ENCODE data around the gene PDIA4.

The PDIA4 gene

GRCh38 chr7:149053384-149053783, 25.1 kb upstream of the PDIA4 start:
- TF ChIP-seq CTCF (IDR thresholded peaks at IDR 0.05; ENCODE audit: low read length) (no peak), EZH2 (IDR thresholded peaks at IDR 0.05; ENCODE audit: borderline replicate concordance, low read length) (no peak)
- Histone ChIP-seq H3K9me2 (ENCODE audit: low read depth, low read length) (no peaks in the 10 kb centered on the region), H4K20me1 (ENCODE audit: insufficient read depth, low read length) (no peaks in the 10 kb centered on the region), H3K27me3 (ENCODE audit: insufficient read depth, low read length) (no peaks in the 10 kb centered on the region; the same call in 1 of the 2 replicates), H3K4me1 (ENCODE audit: insufficient read depth, low read length, severe bottlenecking) (no peaks in the 10 kb centered on the region), H2AFZ (ENCODE audit: low read length) (no peak overlapping the region), H3K9ac (ENCODE audit: low read length) (no peak overlapping the region), H3K4me3 (ENCODE audit: low read depth, low read length, poor library complexity, severe bottlenecking) (no peak overlapping the region), H3F3A (ENCODE audit: insufficient read depth, low read length) (no peaks in the 10 kb centered on the region), H3K9me3 (ENCODE audit: low read length) (no peaks in the 10 kb centered on the region), H3K36me3 (ENCODE audit: insufficient read depth, low read length) (no peaks in the 10 kb centered on the region), H3K27ac (ENCODE audit: low read depth, low read length, poor library complexity, severe bottlenecking) (no peak overlapping the region), H3K79me2 (ENCODE audit: insufficient read depth, low read length) (no peaks in the 10 kb centered on the region), H3K4me2 (ENCODE audit: low read length) (no peak overlapping the region)

- no peak for TF ChIP-seq EZH2 (IDR thresholded peaks at IDR 0.05; ENCODE audit: borderline replicate concordance, low read length)
- no peak for TF ChIP-seq CTCF (IDR thresholded peaks at IDR 0.05; ENCODE audit: low read length)
- Histone ChIP-seq H3K4me3 (ENCODE audit: low read depth, low read length, poor library complexity, severe bottlenecking) (no peak overlapping the region), H3K27me3 (ENCODE audit: insufficient read depth, low read length) (no peaks in the 10 kb centered on the region; the same call in 1 of the 2 replicates), H3K4me2 (ENCODE audit: low read length) (no peak overlapping the region), H3F3A (ENCODE audit: insufficient read depth, low read length) (no peaks in the 10 kb centered on the region), H3K9ac (ENCODE audit: low read length) (no peak overlapping the region), H4K20me1 (ENCODE audit: insufficient read depth, low read length) (no peaks in the 10 kb centered on the region), H2AFZ (ENCODE audit: low read length) (no peak overlapping the region), H3K79me2 (ENCODE audit: insufficient read depth, low read length) (no peaks in the 10 kb centered on the region), H3K27ac (ENCODE audit: low read depth, low read length, poor library complexity, severe bottlenecking) (no peak overlapping the region), H3K36me3 (ENCODE audit: insufficient read depth, low read length) (no peaks in the 10 kb centered on the region), H3K4me1 (ENCODE audit: insufficient read depth, low read length, severe bottlenecking) (no peaks in the 10 kb centered on the region), H3K9me2 (ENCODE audit: low read depth, low read length) (no peaks in the 10 kb centered on the region), H3K9me3 (ENCODE audit: low read length) (no peaks in the 10 kb centered on the region)
These were observed 22.6 kb upstream of the PDIA4 start for GRCh38 chr7:149050941-149051340.

GRCh38 chr7:149048805-149049204, 20.5 kb upstream of the PDIA4 start:
- Histone ChIP-seq H3K4me1 (ENCODE audit: insufficient read depth, low read length, severe bottlenecking) (no peaks in the 10 kb centered on the region), H2AFZ (ENCODE audit: low read length) (no peak overlapping the region), H3K36me3 (ENCODE audit: insufficient read depth, low read length) (no peaks in the 10 kb centered on the region), H3K27ac (ENCODE audit: low read depth, low read length, poor library complexity, severe bottlenecking) (no peak overlapping the region), H3K9ac (ENCODE audit: low read length) (no peak overlapping the region), H3K79me2 (ENCODE audit: insufficient read depth, low read length) (no peaks in the 10 kb centered on the region), H3K9me2 (ENCODE audit: low read depth, low read length) (no peaks in the 10 kb centered on the region), H3F3A (ENCODE audit: insufficient read depth, low read length) (no peaks in the 10 kb centered on the region), H3K27me3 (ENCODE audit: insufficient read depth, low read length) (peaks cover 6% of the 10 kb centered on the region; the same call in 1 of the 2 replicates), H4K20me1 (ENCODE audit: insufficient read depth, low read length) (no peaks in the 10 kb centered on the region), H3K4me2 (ENCODE audit: low read length) (no peak overlapping the region), H3K4me3 (ENCODE audit: low read depth, low read length, poor library complexity, severe bottlenecking) (no peak overlapping the region), H3K9me3 (ENCODE audit: low read length) (no peaks in the 10 kb centered on the region; the same call in 1 of the 2 replicates)
- TF ChIP-seq CTCF (IDR thresholded peaks at IDR 0.05; ENCODE audit: low read length) (no peak), EZH2 (IDR thresholded peaks at IDR 0.05; ENCODE audit: borderline replicate concordance, low read length) (no peak)

Measured in OCI-LY1 (cell line).